Activated B cell treated with CpG ODN at 0.5 μM for 24 hours (primary cell): ENCODE measurements around the gene PCDHGA1. TPM values are rescaled to one million over a fixed set of nuclear protein-coding genes. Genes with fewer than 3 reads are reported as not detected.

Source experiments
- ATAC-seq: fragments of 200-7000 bp; cut with Tn5 transposase; one replicate; pipeline ENCODE4 v1.10.0; 2021; ENCODE audit warnings: low read depth, mild to moderate bottlenecking, moderate library complexity
- CTCF ChIA-PET: fragments of 350-600 bp; sonication (Branson Sonifier 250); formaldehyde crosslinking; loops from one replicate; lab custom pipeline; 2021; ENCODE audit warnings: antibody characterized with exemption; lab: Charles Lee
- POLR2A ChIA-PET: fragments of 350-600 bp; sonication (Branson Sonifier 250); formaldehyde crosslinking; loops from one replicate; lab custom pipeline; 2021; ENCODE audit warnings: antibody characterized with exemption; lab: Charles Lee
- DNase-seq: peaks from one replicate; pipeline ENCODE4 v3.0.0; 2022
- H3K27ac Mint-ChIP-seq: one replicate; pipeline ENCODE4 v1.8.0; 2020; ENCODE audit warnings: mixed read lengths
- H3K27me3 Mint-ChIP-seq: one replicate; pipeline ENCODE4 v1.8.0; 2021; ENCODE audit warnings: mixed read lengths
- H3K36me3 Mint-ChIP-seq: one replicate; pipeline ENCODE4 v1.8.0; 2021; ENCODE audit warnings: low read depth, mixed read lengths
- H3K4me1 Mint-ChIP-seq: one replicate; pipeline ENCODE4 v1.8.0; 2021; ENCODE audit warnings: mixed read lengths
- H3K4me3 Mint-ChIP-seq: one replicate; pipeline ENCODE4 v1.8.0; 2020; ENCODE audit warnings: mild to moderate bottlenecking, mixed read lengths
- H3K9me3 Mint-ChIP-seq: one replicate; pipeline ENCODE4 v1.8.0; 2020; ENCODE audit warnings: mixed read lengths
- CTCF ChIP-seq: fragments of 200-600 bp; IDR thresholded peaks from one replicate; pipeline ENCODE4 v1.8.0; 2022; ENCODE audit warnings: antibody characterized with exemption, mild to moderate bottlenecking
- intact Hi-C: fragments of 100-400 bp; cut with micrococcal nuclease; formaldehyde crosslinking; loops from one replicate; pipeline ENCODE4 v1.15.1; 2024
- total RNA-seq: library from RNA; stranded (reverse); gene quantifications from 2 replicates; pipeline ENCODE4 v1.2.3, GENCODE V29; 2022

The PCDHGA1 gene
- total RNA-seq, 1 donor from 2014 or later: 0.29 TPM

GRCh38 chr5:141512911-141513626, 182.8 kb downstream of the PCDHGA1 start:
- Mint-ChIP-seq H3K9me3 (no peaks in the 10 kb centered on the region), H3K27ac (peak overlapping the region; percentile 20), H3K4me3 (peak overlapping the region; percentile 85), H3K36me3 (peaks cover 39% of the 10 kb centered on the region), H3K27me3 (no peaks in the 10 kb centered on the region), H3K4me1 (peaks cover 77% of the 10 kb centered on the region)
- intact Hi-C loops: loop anchor here (1.0 to 5.0 kb wide), 3 partner anchors 21 to 104 kb away; partner anchors contain the start of genes DIAPH1 and PCDHGA12
- ATAC-seq (peak; percentile 7), DNase-seq (no peak)
- TF ChIP-seq CTCF: no peak
- ChIA-PET POLR2A (interaction anchor here (0.6 to 5.3 kb wide), 5 partner anchors 10 to 193 kb away, joined by 3 to 24 read pairs (median 6); partner anchors contain the start of gene TAF7), CTCF (interaction anchor here (0.8 to 5.2 kb wide), 19 partner anchors 10 to 92 kb away, joined by 3 to 44 read pairs (median 5); partner anchors contain the start of genes PCDHGA11 and PCDHGA12)

- ATAC-seq (peak; percentile 23), DNase-seq (no peak)
- Mint-ChIP-seq H3K27ac (peak overlapping the region; percentile 80), H3K27me3 (no peaks in the 10 kb centered on the region), H3K4me3 (peak overlapping the region; percentile 85), H3K9me3 (no peaks in the 10 kb centered on the region), H3K4me1 (peaks cover 70% of the 10 kb centered on the region), H3K36me3 (peaks cover 46% of the 10 kb centered on the region)
- ChIA-PET POLR2A (interaction anchor here (0.6 to 5.3 kb wide), 5 partner anchors 21 to 193 kb away, joined by 3 to 24 read pairs (median 4); partner anchors contain the start of gene TAF7), CTCF (interaction anchor here (0.9 to 5.2 kb wide), 12 partner anchors 10 to 101 kb away, joined by 3 to 44 read pairs (median 5); partner anchors contain the start of genes PCDHGA10, PCDHGA11 and PCDHGA12)
- intact Hi-C loops: loop anchor here (1.0 to 5.0 kb wide), 3 partner anchors 11 to 104 kb away; partner anchors contain the start of genes DIAPH1 and PCDHGA12
- TF ChIP-seq CTCF: no peak
These were observed 183.5 kb downstream of the PCDHGA1 start for GRCh38 chr5:141513627-141514329.

- DNase-seq: no peak
- intact Hi-C loops: loop anchor here (1.0 to 5.0 kb wide), 2 partner anchors 10 to 103 kb away; partner anchors contain the start of gene DIAPH1
- Mint-ChIP-seq H3K9me3 (no peaks in the 10 kb centered on the region), H3K27me3 (no peaks in the 10 kb centered on the region), H3K4me1 (peaks cover 63% of the 10 kb centered on the region), H3K27ac (no peak overlapping the region), H3K36me3 (peaks cover 54% of the 10 kb centered on the region), H3K4me3 (no peak overlapping the region)
- CTCF ChIA-PET: interaction anchor here (0.8 to 5.2 kb wide), 10 partner anchors 9 to 102 kb away, joined by 3 to 44 read pairs (median 5); partner anchors contain the start of genes PCDHGA10, PCDHGA11 and PCDHGA12
- POLR2A ChIA-PET: interaction anchor here (0.7 to 5.3 kb wide), 3 partner anchors 22 to 194 kb away, joined by 3 to 24 read pairs (median 3); partner anchors contain the start of gene TAF7
- no peak for TF ChIP-seq CTCF
- ATAC-seq: no peak
These were observed 184.2 kb downstream of the PCDHGA1 start for GRCh38 chr5:141514330-141515133.

GRCh38 chr5:141515141-141515540, 184.8 kb downstream of the PCDHGA1 start:
- peaks cover 60% of the 10 kb centered on the region for H3K36me3 Mint-ChIP-seq
- ChIA-PET POLR2A (interaction anchor here (5.3 kb wide), 1 partner anchor 195 kb away, joined by 24 read pairs; the partner anchor contains the start of gene TAF7), CTCF (interaction anchor here (0.8 to 5.2 kb wide), 7 partner anchors 8 to 95 kb away, joined by 3 to 44 read pairs (median 5); partner anchors contain the start of genes PCDHGA11 and PCDHGA12)
- TF ChIP-seq CTCF: no peak
- no peak overlapping the region for H3K27ac Mint-ChIP-seq
- peaks cover 57% of the 10 kb centered on the region for H3K4me1 Mint-ChIP-seq
- H3K4me3 Mint-ChIP-seq: no peak overlapping the region
- intact Hi-C loops: no loop called here
- H3K27me3 Mint-ChIP-seq: no peaks in the 10 kb centered on the region
- no peak for DNase-seq
- ATAC-seq: no peak
- no peaks in the 10 kb centered on the region for H3K9me3 Mint-ChIP-seq
